Measurements from ENCODE around the gene NR1I3. TPM values are rescaled to one million over a fixed set of nuclear protein-coding genes. Genes with fewer than 3 reads are reported as not detected.

Gene NR1I3
- total RNA-seq, 1 experiment from 2014 or later: not detected

DNA sequence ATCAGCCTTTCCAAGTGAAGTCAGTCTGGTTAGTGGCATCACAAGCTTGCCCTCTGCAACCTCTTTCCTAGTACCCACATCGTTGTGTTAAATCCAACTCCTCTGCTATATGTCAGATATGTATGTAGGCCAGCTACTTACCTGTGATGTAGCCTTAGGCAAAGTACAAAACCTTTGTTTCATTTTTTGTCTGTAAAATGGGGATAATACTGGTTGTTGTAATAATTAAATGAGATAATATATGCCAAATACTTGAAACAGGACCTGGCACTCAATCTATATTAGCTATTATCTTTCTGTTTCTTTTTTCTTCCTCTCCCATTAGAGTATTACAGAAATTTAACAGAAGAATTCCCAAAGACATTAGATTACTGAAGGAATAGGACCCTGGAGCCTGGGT, 21.8 kb upstream of the NR1I3 start:
- H3T11ph ChIP-seq (ENCODE audit: low read length): no peak overlapping the region
- H3K23ac ChIP-seq (ENCODE audit: insufficient read length, low read depth, low read length): no peak overlapping the region
- peaks cover 80% of the 10 kb centered on the region for H3K27me3 Mint-ChIP-seq (ENCODE audit: low read depth)
- H2AK5ac ChIP-seq (ENCODE audit: insufficient read length, low read length): no peak overlapping the region
- H3K27ac Mint-ChIP-seq: no peak overlapping the region
- H3K18ac ChIP-seq (ENCODE audit: insufficient read length, low read depth, low read length): no peak overlapping the region
- H2AFZ ChIP-seq (ENCODE audit: low read length): no peak overlapping the region
- peaks cover 11% of the 10 kb centered on the region for H3K23me2 ChIP-seq (ENCODE audit: insufficient read length, low read depth, low read length, poor library complexity, severe bottlenecking)
- no peak overlapping the region for H2BK15ac ChIP-seq (ENCODE audit: low read depth, low read length)
- H2BK120ac ChIP-seq (ENCODE audit: low read depth, low read length, poor library complexity, severe bottlenecking): no peak overlapping the region
- no peak overlapping the region for H3K14ac ChIP-seq (ENCODE audit: insufficient read depth, low read length)
- H3K4ac ChIP-seq (ENCODE audit: low read depth, low read length): no peak overlapping the region
- WGBS (ENCODE audit: extremely low coverage, insufficient read length, low lambda C conversion rate): no CpG with 5 or more reads among the region's 1 CpG
- H4K20me1 ChIP-seq (ENCODE audit: control insufficient read depth, insufficient read depth, insufficient read length): no peaks in the 10 kb centered on the region
- no peak overlapping the region for H3K27ac ChIP-seq (ENCODE audit: insufficient read length, low read depth, low read length)
- no peak overlapping the region for H2BK5ac ChIP-seq (ENCODE audit: insufficient read length, low read length)
- peak overlapping the region; percentile 59 to 78 for H3K4me3 Mint-ChIP-seq
- H3K9me3 ChIP-seq (ENCODE audit: control insufficient read depth, low read depth, low read length): peaks cover 6% of the 10 kb centered on the region
- no peak overlapping the region for H3K9ac ChIP-seq (ENCODE audit: extremely low read depth, insufficient read length, low read length)
- DNase-seq: no peak
- H2BK20ac ChIP-seq (ENCODE audit: low read depth, low read length, poor library complexity, severe bottlenecking): no peak overlapping the region
- H3K4me1 ChIP-seq (ENCODE audit: insufficient read depth, low read length): peaks cover 5% of the 10 kb centered on the region; the same call in 1 of the 2 replicates
- H3K79me1 ChIP-seq (ENCODE audit: insufficient read depth, low read depth, low read length, poor library complexity, severe bottlenecking): no peaks in the 10 kb centered on the region
- no peak overlapping the region for H3K56ac ChIP-seq (ENCODE audit: insufficient read length, low read depth, low read length)
- peaks cover 12% of the 10 kb centered on the region; the same call in 1 of the 2 replicates for H3K27me3 ChIP-seq (ENCODE audit: insufficient read depth, low read length)
- peak overlapping the region; percentile 55 for H3K4me2 ChIP-seq (ENCODE audit: insufficient read depth, insufficient read length, low read length)
- no peak overlapping the region for H4K5ac ChIP-seq (ENCODE audit: insufficient read length, low read depth, low read length)
- H3K4me1 Mint-ChIP-seq: peaks cover 17 to 26% of the 10 kb centered on the region in 2 experiments
- no peak overlapping the region for H4K8ac ChIP-seq (replicated peaks; ENCODE audit: insufficient read length, low read depth, low read length)
- H2BK12ac ChIP-seq (ENCODE audit: insufficient read length, low read depth, low read length): no peak overlapping the region
- peaks cover 27 to 28% of the 10 kb centered on the region in 2 experiments for H3K9me3 Mint-ChIP-seq
- no peak overlapping the region for H4K91ac ChIP-seq (ENCODE audit: insufficient read length, low read depth, low read length)
- H3K36me3 Mint-ChIP-seq (ENCODE audit: insufficient read depth in 1 of 3, low read depth in 3 of 3): peaks cover 13 to 20% (median 14%) of the 10 kb centered on the region in 3 experiments
- H3K79me2 ChIP-seq (ENCODE audit: insufficient read depth, low read length): no peaks in the 10 kb centered on the region
- TF ChIP-seq, protein P1, sequence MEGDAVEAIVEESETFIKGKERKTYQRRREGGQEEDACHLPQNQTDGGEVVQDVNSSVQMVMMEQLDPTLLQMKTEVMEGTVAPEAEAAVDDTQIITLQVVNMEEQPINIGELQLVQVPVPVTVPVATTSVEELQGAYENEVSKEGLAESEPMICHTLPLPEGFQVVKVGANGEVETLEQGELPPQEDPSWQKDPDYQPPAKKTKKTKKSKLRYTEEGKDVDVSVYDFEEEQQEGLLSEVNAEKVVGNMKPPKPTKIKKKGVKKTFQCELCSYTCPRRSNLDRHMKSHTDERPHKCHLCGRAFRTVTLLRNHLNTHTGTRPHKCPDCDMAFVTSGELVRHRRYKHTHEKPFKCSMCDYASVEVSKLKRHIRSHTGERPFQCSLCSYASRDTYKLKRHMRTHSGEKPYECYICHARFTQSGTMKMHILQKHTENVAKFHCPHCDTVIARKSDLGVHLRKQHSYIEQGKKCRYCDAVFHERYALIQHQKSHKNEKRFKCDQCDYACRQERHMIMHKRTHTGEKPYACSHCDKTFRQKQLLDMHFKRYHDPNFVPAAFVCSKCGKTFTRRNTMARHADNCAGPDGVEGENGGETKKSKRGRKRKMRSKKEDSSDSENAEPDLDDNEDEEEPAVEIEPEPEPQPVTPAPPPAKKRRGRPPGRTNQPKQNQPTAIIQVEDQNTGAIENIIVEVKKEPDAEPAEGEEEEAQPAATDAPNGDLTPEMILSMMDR (conservative IDR thresholded peaks at IDR 0.05): no peak

Data from H9 (cell line).